Bronchial epithelial cell (primary cell): Measurements from ENCODE around the gene ANKLE2. TPM values are rescaled to one million over a fixed set of nuclear protein-coding genes. Genes with fewer than 3 reads are reported as not detected.

Source experiments
- DNase-seq: peaks from one replicate; pipeline ENCODE4 v3.0.0-alpha.2; 2010; ENCODE audit warnings: low read depth
- FAIRE-seq: peaks from 2 replicates; lab custom pipeline; 2011; peaks lifted over from hg19 to GRCh38; lab: Jason Lieb, UNC
- H3K27me3 ChIP-seq: 2 replicates; pipeline ENCODE4 v1.5.1; 2011; ENCODE audit warnings: low read length; ENCODE audit not compliant: control insufficient read depth, insufficient read depth
- H3K36me3 ChIP-seq: 2 replicates; pipeline ENCODE4 v1.5.1; 2011; ENCODE audit warnings: low read length; ENCODE audit not compliant: control insufficient read depth, insufficient read depth
- H3K4me3 ChIP-seq: 2 replicates; pipeline ENCODE4 v1.5.1; 2011; ENCODE audit warnings: mild to moderate bottlenecking, low read depth, low read length, control low read depth
- CTCF ChIP-seq: IDR thresholded peaks from 2 replicates; pipeline ENCODE4 v1.5.1; 2011; ENCODE audit warnings: mild to moderate bottlenecking, moderate library complexity, low read length, control low read depth, inconsistent platforms; ENCODE audit not compliant: insufficient read depth, severe bottlenecking
- total RNA-seq: library from RNA; depleted of rRNA; stranded (reverse); fragments of >200 nt; gene quantifications from 2 replicates; pipeline ENCODE4 v1.2.1, GENCODE V29; 2014

ANKLE2 gene
- total RNA-seq, 1 donor from 2014 or later, result 71.6 TPM

GRCh38 chr12:132789099-132789471, 27.5 kb upstream of the ANKLE2 start:
- no peak for FAIRE-seq
- Histone ChIP-seq H3K36me3 (peaks cover 29% of the 10 kb centered on the region), H3K27me3 (no peaks in the 10 kb centered on the region), H3K4me3 (no peak overlapping the region)
- no peak for TF ChIP-seq CTCF
- no peak for DNase-seq

GRCh38 chr12:132788375-132789098, 26.9 kb upstream of the ANKLE2 start:
- no peak overlapping the region for H3K4me3 ChIP-seq
- TF ChIP-seq CTCF, result no peak
- FAIRE-seq (no peak), DNase-seq (no peak)
- H3K36me3 ChIP-seq, result peaks cover 29% of the 10 kb centered on the region
- no peaks in the 10 kb centered on the region for H3K27me3 ChIP-seq

GRCh38 chr12:132787877-132788276, 26.2 kb upstream of the ANKLE2 start:
- no peak overlapping the region for H3K4me3 ChIP-seq
- no peak for TF ChIP-seq CTCF
- DNase-seq (no peak), FAIRE-seq (no peak)
- no peaks in the 10 kb centered on the region for H3K27me3 ChIP-seq
- peaks cover 32% of the 10 kb centered on the region for H3K36me3 ChIP-seq

GRCh38 chr12:132786192-132786591, 24.6 kb upstream of the ANKLE2 start:
- TF ChIP-seq CTCF, result no peak
- no peak overlapping the region for H3K4me3 ChIP-seq
- H3K36me3 ChIP-seq, result peaks cover 30% of the 10 kb centered on the region
- FAIRE-seq, result no peak
- DNase-seq, result no peak
- no peaks in the 10 kb centered on the region for H3K27me3 ChIP-seq

- FAIRE-seq, result peak; percentile 98
- H3K36me3 ChIP-seq, result peaks cover 39% of the 10 kb centered on the region
These were observed 22.9 kb upstream of the ANKLE2 start for GRCh38 chr12:132784580-132784979.

More at GRCh38 chr12:132784580-132784979, 22.9 kb upstream of the ANKLE2 start:
- no peak for TF ChIP-seq CTCF
- Histone ChIP-seq H3K27me3 (no peaks in the 10 kb centered on the region), H3K4me3 (no peak overlapping the region)
- DNase-seq, result no peak
